Activated CD8-positive, alpha-beta T cell treated with anti-CD3 and anti-CD28 coated beads, Interleukin-2, amount 10 ng/mL, durations not matched to agents 7 days and 5 days (primary cell): ENCODE results near the gene NKX2-2. TPM values are rescaled to one million over a fixed set of nuclear protein-coding genes. Genes with fewer than 3 reads are reported as not detected.

ENCODE experiments used
- ATAC-seq: fragments of 150-1000 bp; cut with Tn5 transposase; one replicate; pipeline ENCODE4 v1.10.0; 2021; ENCODE audit warnings: moderate library complexity
- CTCF ChIA-PET: fragments of 350-600 bp; sonication (Branson Sonifier 250); formaldehyde crosslinking; loops from one replicate; lab custom pipeline; 2021; ENCODE audit warnings: antibody characterized with exemption; lab: Charles Lee
- POLR2A ChIA-PET: fragments of 350-600 bp; sonication (Branson Sonifier 250); formaldehyde crosslinking; loops from one replicate; lab custom pipeline; 2021; ENCODE audit warnings: antibody characterized with exemption; lab: Charles Lee
- DNase-seq: peaks from one replicate; pipeline ENCODE4 v3.0.0-alpha.2; 2020
- H3K27ac Mint-ChIP-seq: one replicate; pipeline ENCODE4 v1.8.0; 2021; ENCODE audit warnings: mild to moderate bottlenecking, mixed read lengths
- H3K27me3 Mint-ChIP-seq: one replicate; pipeline ENCODE4 v1.8.0; 2021; ENCODE audit warnings: low read depth, mixed read lengths
- H3K36me3 Mint-ChIP-seq: one replicate; pipeline ENCODE4 v1.8.0; 2021; ENCODE audit warnings: low read depth, mixed read lengths
- H3K4me1 Mint-ChIP-seq: one replicate; pipeline ENCODE4 v1.8.0; 2021; ENCODE audit warnings: low read depth, mixed read lengths
- H3K4me3 Mint-ChIP-seq: one replicate; pipeline ENCODE4 v1.8.0; 2021; ENCODE audit warnings: mild to moderate bottlenecking, mixed read lengths
- H3K9me3 Mint-ChIP-seq: one replicate; pipeline ENCODE4 v1.8.0; 2022; ENCODE audit warnings: mixed read lengths; ENCODE audit not compliant: insufficient read depth
- total RNA-seq, 2 experiments: library from RNA; stranded (reverse); gene quantifications; one replicate each; pipeline ENCODE4 v1.2.3, GENCODE V29; 2021

NKX2-2 gene
- total RNA-seq, 2 experiments from 2014 or later, result not detected

GRCh38 chr20:21505810-21506530 is 7.9 kb downstream of the NKX2-2 start:
- CTCF ChIA-PET, result interaction anchor here (0.6 to 7.4 kb wide), 39 partner anchors 9 to 825 kb away, joined by 3 to 205 read pairs (median 4); partner anchors contain the start of gene XRN2
- peak overlapping the region; percentile 58 for H3K4me3 Mint-ChIP-seq
- DNase-seq (peak; percentile 60), ATAC-seq (peak; percentile 77)
- no peaks in the 10 kb centered on the region for H3K9me3 Mint-ChIP-seq
- POLR2A ChIA-PET, result no interaction called here
- H3K27ac Mint-ChIP-seq, result no peak overlapping the region
- peaks cover 44% of the 10 kb centered on the region for H3K27me3 Mint-ChIP-seq
- no peaks in the 10 kb centered on the region for H3K36me3 Mint-ChIP-seq
- H3K4me1 Mint-ChIP-seq, result peaks cover 30% of the 10 kb centered on the region

- H3K27ac Mint-ChIP-seq, result no peak overlapping the region
- H3K36me3 Mint-ChIP-seq, result no peaks in the 10 kb centered on the region
- H3K4me3 Mint-ChIP-seq, result peak overlapping the region; percentile 25
- H3K4me1 Mint-ChIP-seq, result peaks cover 28% of the 10 kb centered on the region
- peak; percentile 57 for ATAC-seq
- POLR2A ChIA-PET, result no interaction called here
- peak; percentile 81 for DNase-seq
- CTCF ChIA-PET, result interaction anchor here (0.6 to 7.4 kb wide), 39 partner anchors 8 to 824 kb away, joined by 3 to 205 read pairs (median 4); partner anchors contain the start of gene XRN2
- no peaks in the 10 kb centered on the region for H3K9me3 Mint-ChIP-seq
- peaks cover 41% of the 10 kb centered on the region for H3K27me3 Mint-ChIP-seq
Observed at GRCh38 chr20:21505161-21505809, 8.6 kb downstream of the NKX2-2 start.

- Mint-ChIP-seq H3K4me1 (peaks cover 19% of the 10 kb centered on the region), H3K27me3 (peaks cover 40% of the 10 kb centered on the region), H3K36me3 (no peaks in the 10 kb centered on the region), H3K9me3 (no peaks in the 10 kb centered on the region), H3K4me3 (no peak overlapping the region), H3K27ac (no peak overlapping the region)
- CTCF ChIA-PET, result interaction anchor here (0.9 to 7.4 kb wide), 22 partner anchors 12 to 667 kb away, joined by 3 to 205 read pairs (median 7); partner anchors contain the start of gene XRN2
- DNase-seq, result no peak
- POLR2A ChIA-PET, result no interaction called here
- ATAC-seq, result no peak
Observed at GRCh38 chr20:21504323-21504722, 9.5 kb downstream of the NKX2-2 start.

- peaks cover 18% of the 10 kb centered on the region for H3K4me1 Mint-ChIP-seq
- ATAC-seq (no peak), DNase-seq (no peak)
Observed at GRCh38 chr20:21503345-21503744, 10.5 kb downstream of the NKX2-2 start.

GRCh38 chr20:21501184-21501583 is 12.7 kb downstream of the NKX2-2 start:
- no peak overlapping the region for H3K4me3 Mint-ChIP-seq
- H3K27ac Mint-ChIP-seq, result no peak overlapping the region
- H3K9me3 Mint-ChIP-seq, result no peaks in the 10 kb centered on the region
- peaks cover 11% of the 10 kb centered on the region for H3K4me1 Mint-ChIP-seq
- H3K36me3 Mint-ChIP-seq, result no peaks in the 10 kb centered on the region
- CTCF ChIA-PET, result interaction anchor here (2.1 to 7.4 kb wide), 2 partner anchors 263 to 641 kb away, joined by 6 to 205 read pairs; no protein-coding TSS in a partner anchor
- peaks cover 17% of the 10 kb centered on the region for H3K27me3 Mint-ChIP-seq
- ATAC-seq (no peak), DNase-seq (no peak)
- POLR2A ChIA-PET, result no interaction called here

More at GRCh38 chr20:21503345-21503744, 10.5 kb downstream of the NKX2-2 start:
- Mint-ChIP-seq H3K27ac (no peak overlapping the region), H3K4me3 (no peak overlapping the region), H3K27me3 (peaks cover 34% of the 10 kb centered on the region), H3K9me3 (no peaks in the 10 kb centered on the region), H3K36me3 (no peaks in the 10 kb centered on the region)
- ChIA-PET CTCF (interaction anchor here (0.8 to 7.4 kb wide), 8 partner anchors 11 to 667 kb away, joined by 3 to 205 read pairs (median 12); no protein-coding TSS in a partner anchor), POLR2A (no interaction called here)

- CTCF ChIA-PET, result interaction anchor here (2.1 kb wide), 1 partner anchor 640 kb away, joined by 6 read pairs; no protein-coding TSS in a partner anchor
- H3K4me1 Mint-ChIP-seq, result peaks cover 11% of the 10 kb centered on the region
- H3K27me3 Mint-ChIP-seq, result peaks cover 17% of the 10 kb centered on the region
- H3K9me3 Mint-ChIP-seq, result no peaks in the 10 kb centered on the region
- no peaks in the 10 kb centered on the region for H3K36me3 Mint-ChIP-seq
- H3K27ac Mint-ChIP-seq, result no peak overlapping the region
- ATAC-seq (no peak), DNase-seq (no peak)
- H3K4me3 Mint-ChIP-seq, result no peak overlapping the region
- POLR2A ChIA-PET, result no interaction called here
Observed at GRCh38 chr20:21500599-21500998, 13.3 kb downstream of the NKX2-2 start.

GRCh38 chr20:21499641-21500040 is 14.2 kb downstream of the NKX2-2 start:
- no peak overlapping the region for H3K4me3 Mint-ChIP-seq
- ChIA-PET POLR2A (no interaction called here), CTCF (no interaction called here)
- H3K4me1 Mint-ChIP-seq, result peaks cover 5% of the 10 kb centered on the region
- ATAC-seq, result no peak
- no peaks in the 10 kb centered on the region for H3K9me3 Mint-ChIP-seq
- peaks cover 11% of the 10 kb centered on the region for H3K27me3 Mint-ChIP-seq
- DNase-seq, result no peak
- no peaks in the 10 kb centered on the region for H3K36me3 Mint-ChIP-seq
- no peak overlapping the region for H3K27ac Mint-ChIP-seq

- no peak for DNase-seq
- no peaks in the 10 kb centered on the region for H3K9me3 Mint-ChIP-seq
- H3K27ac Mint-ChIP-seq, result no peak overlapping the region
- POLR2A ChIA-PET, result no interaction called here
- CTCF ChIA-PET, result no interaction called here
- no peak for ATAC-seq
- H3K4me1 Mint-ChIP-seq, result peaks cover 3% of the 10 kb centered on the region
- no peak overlapping the region for H3K4me3 Mint-ChIP-seq
- H3K36me3 Mint-ChIP-seq, result no peaks in the 10 kb centered on the region
- H3K27me3 Mint-ChIP-seq, result peaks cover 18% of the 10 kb centered on the region
Observed at GRCh38 chr20:21498635-21499034, 15.2 kb downstream of the NKX2-2 start.

GRCh38 chr20:21498195-21498594 is 15.7 kb downstream of the NKX2-2 start:
- H3K27me3 Mint-ChIP-seq, result peaks cover 18% of the 10 kb centered on the region
- CTCF ChIA-PET, result interaction anchor here (5.5 kb wide), 1 partner anchor 263 kb away, joined by 26 read pairs; no protein-coding TSS in a partner anchor
- no peak for DNase-seq
- no peaks in the 10 kb centered on the region for H3K36me3 Mint-ChIP-seq
- H3K9me3 Mint-ChIP-seq, result no peaks in the 10 kb centered on the region
- POLR2A ChIA-PET, result no interaction called here
- H3K4me1 Mint-ChIP-seq, result no peaks in the 10 kb centered on the region
- H3K4me3 Mint-ChIP-seq, result no peak overlapping the region
- H3K27ac Mint-ChIP-seq, result no peak overlapping the region
- ATAC-seq, result no peak

GRCh38 chr20:21496452-21496851 is 17.4 kb downstream of the NKX2-2 start:
- ChIA-PET CTCF (interaction anchor here (1.4 to 5.5 kb wide), 2 partner anchors 9 to 261 kb away, joined by 6 to 26 read pairs; no protein-coding TSS in a partner anchor), POLR2A (no interaction called here)
- DNase-seq, result no peak
- Mint-ChIP-seq H3K9me3 (no peaks in the 10 kb centered on the region), H3K27ac (no peak overlapping the region), H3K36me3 (no peaks in the 10 kb centered on the region), H3K4me3 (no peak overlapping the region), H3K27me3 (peaks cover 21% of the 10 kb centered on the region), H3K4me1 (no peaks in the 10 kb centered on the region)
- no peak for ATAC-seq

- ChIA-PET CTCF (interaction anchor here (1.5 to 5.5 kb wide), 3 partner anchors 11 to 258 kb away, joined by 4 to 26 read pairs (median 8); no protein-coding TSS in a partner anchor), POLR2A (no interaction called here)
- peaks cover 21% of the 10 kb centered on the region for H3K27me3 Mint-ChIP-seq
- H3K9me3 Mint-ChIP-seq, result no peaks in the 10 kb centered on the region
- H3K4me1 Mint-ChIP-seq, result no peaks in the 10 kb centered on the region
- ATAC-seq (no peak), DNase-seq (no peak)
- no peaks in the 10 kb centered on the region for H3K36me3 Mint-ChIP-seq
- no peak overlapping the region for H3K4me3 Mint-ChIP-seq
- no peak overlapping the region for H3K27ac Mint-ChIP-seq
Observed at GRCh38 chr20:21493049-21493448, 20.8 kb downstream of the NKX2-2 start.
